Measurements from ENCODE around the gene C19orf33. TPM values are rescaled to one million over a fixed set of nuclear protein-coding genes. Genes with fewer than 3 reads are reported as not detected.

C19orf33 gene
- 584 to 802 TPM (median 695 TPM) in 5 replicates for total RNA-seq (2022; extraction: Qiagen RNA extraction)

DNA sequence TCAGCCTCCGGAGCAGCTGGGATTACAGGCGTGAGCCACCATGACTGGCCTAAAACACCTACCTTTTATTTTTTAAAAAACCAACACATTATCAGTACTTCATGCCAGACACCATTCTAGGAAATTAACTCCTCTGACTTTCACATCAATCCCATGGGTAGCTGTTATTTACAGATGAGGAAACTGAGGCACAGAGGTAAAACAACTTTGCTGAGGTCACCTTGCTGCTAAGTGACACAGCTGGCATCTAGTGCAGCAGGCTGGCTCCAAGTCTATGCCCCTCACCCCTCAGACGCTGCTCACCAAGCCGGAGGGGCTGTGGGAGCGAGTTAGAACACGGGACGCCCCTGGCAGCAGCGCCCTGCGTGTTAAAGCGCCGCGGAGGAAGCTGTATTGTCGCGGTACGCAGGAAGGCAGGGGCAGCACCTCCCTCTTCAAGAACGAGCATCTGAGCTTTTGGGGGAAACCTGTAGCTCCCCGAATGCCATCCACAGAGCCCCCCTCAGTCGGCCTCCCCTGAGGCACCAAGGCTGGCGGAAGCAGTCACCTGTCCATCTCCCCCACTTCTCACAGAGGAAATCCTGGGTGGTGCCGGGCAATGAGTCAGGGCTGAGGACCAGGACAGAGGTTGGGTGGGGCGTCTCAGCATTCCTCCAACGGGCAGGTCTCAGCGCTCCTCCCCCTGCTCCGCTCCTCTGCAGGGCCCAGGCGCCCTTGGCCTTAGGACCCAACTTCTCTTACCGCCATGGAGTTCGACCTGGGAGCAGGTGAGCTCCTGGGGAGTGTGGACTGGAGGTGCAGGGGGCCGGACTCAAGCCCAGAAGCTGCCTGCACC is at the start of gene C19orf33:
TSS of gene C19orf33 (plus strand) at position 735 of the 835 bp plus-strand sequence. CDS start at position 746, 11 bp downstream.

DNA sequence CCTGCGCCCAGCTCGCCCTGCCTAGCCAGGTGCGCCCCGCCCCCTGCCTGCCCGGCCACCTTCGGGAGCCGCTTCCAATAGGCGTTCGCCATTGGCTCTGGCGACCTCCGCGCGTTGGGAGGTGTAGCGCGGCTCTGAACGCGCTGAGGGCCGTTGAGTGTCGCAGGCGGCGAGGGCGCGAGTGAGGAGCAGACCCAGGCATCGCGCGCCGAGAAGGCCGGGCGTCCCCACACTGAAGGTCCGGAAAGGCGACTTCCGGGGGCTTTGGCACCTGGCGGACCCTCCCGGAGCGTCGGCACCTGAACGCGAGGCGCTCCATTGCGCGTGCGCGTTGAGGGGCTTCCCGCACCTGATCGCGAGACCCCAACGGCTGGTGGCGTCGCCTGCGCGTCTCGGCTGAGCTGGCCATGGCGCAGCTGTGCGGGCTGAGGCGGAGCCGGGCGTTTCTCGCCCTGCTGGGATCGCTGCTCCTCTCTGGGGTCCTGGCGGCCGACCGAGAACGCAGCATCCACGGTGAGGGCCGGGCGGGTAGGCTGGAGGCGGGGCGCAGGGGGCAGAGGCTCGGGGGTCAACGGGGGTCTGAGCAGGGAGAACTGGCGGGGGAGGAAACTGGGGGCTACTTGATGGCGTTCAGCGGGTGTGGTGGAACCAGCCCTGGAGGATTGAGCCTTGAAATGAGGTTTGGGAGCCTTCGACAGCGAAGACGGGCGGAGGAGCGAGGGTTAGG is 39.4 kb upstream of the C19orf33 start, which contains the start of gene SPINT2:
TSS of gene SPINT2 (plus strand) at position 88 of the 727 bp plus-strand sequence. CDS start at position 408, 320 bp downstream.

DNA sequence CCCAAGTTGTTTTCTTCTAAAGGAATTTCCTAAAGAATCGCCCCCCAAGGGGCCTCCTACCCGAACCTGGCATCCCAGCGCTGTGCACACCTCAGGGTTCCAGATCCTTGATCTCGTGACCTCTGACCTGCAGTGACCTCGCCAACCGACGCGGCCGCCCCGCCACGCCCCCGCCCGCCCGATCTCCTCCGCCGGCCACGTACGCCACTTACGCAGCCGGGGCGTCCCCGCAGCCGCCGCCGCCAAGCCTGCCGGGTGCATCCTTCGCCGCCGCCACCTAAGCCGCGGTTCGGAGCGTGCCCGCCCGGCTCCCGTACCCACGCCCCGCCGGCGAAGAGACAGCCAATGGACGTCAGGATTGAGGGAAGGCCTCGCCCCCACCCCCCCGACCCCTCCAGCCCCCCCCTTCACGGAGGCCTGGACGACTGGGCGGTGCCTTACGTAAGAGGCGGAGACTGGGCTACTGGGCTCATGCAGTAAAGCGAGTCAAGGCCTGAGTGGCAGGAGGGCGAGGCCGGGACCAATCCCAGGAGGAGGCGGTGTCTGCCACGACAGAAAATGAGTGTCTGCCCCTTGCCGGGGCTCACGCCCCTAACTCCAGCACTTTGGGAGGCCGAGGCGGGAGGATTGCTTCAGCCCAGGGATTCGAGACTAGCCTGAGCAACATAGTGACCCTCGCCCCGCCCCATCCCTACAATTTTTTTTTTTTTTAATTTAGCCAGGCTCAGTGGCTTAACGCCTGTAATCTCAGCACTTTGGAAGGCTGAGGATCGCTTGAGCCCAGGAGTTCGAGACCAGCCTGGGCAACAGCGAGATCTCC is 11.8 kb downstream of the C19orf33 start, which contains the start of gene YIF1B:
TSS of gene YIF1B (minus strand) at position 291 of the 820 bp plus-strand sequence. CDS start at position 261, 30 bp downstream.

DNA sequence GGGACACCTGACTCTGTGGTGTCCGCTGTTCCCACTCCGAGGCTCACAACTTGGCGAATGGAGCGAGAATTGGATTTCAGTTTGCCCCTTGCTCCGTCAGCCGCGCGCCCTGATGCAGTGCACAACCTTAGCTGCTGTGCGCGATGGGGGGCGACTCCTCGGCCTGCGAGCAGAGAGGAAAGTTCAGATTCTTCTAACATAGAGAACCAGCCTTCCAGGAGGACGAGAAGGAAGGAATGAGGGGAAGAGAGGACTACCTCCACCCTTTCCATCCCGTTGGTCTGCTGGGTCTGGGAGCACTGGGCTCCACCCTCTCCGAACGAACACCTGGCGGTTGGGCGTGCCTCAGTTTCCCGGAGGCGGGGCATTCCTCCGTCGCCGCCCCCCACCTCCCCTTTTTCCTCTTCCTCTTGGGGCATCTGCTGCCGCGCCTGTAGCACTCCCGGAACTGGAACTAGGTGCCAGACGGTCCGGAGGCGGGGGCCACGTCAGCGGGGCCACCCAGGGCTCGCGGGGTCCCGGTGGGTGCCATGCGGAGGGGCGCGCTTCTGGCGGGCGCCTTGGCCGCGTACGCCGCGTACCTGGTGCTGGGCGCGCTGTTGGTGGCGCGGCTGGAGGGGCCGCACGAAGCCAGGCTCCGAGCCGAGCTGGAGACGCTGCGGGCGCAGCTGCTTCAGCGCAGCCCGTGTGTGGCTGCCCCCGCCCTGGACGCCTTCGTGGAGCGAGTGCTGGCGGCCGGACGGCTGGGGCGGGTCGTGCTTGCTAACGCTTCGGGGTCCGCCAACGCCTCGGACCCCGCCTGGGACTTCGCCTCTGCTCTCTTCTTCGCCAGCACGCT is 15.6 kb downstream of the C19orf33 start, which contains the start of gene KCNK6:
TSS of gene KCNK6 (plus strand) at position 425 of the 838 bp plus-strand sequence. CDS start at position 531, 106 bp downstream.

Other genes starting within 250 kb of the C19orf33 start
- 4.3 to 5.4 TPM (median 4.4 TPM) in 5 replicates for gene DPF1, start 80.0 kb upstream of the C19orf33 start, total RNA-seq (2022; extraction: Qiagen RNA extraction)
- 68.5 to 97.3 TPM (median 92.1 TPM) in 5 replicates for gene PPP1R14A, start 47.9 kb upstream of the C19orf33 start, total RNA-seq (2022; extraction: Qiagen RNA extraction)
- 232 to 335 TPM (median 321 TPM) in 5 replicates for gene SPINT2, start 39.7 kb upstream of the C19orf33 start, total RNA-seq (2022; extraction: Qiagen RNA extraction)
- gene YIF1B, start 11.7 kb downstream of the C19orf33 start, total RNA-seq (2022; extraction: Qiagen RNA extraction): 98.9 to 139 TPM (median 135 TPM) in 5 replicates
- gene KCNK6, start 15.6 kb downstream of the C19orf33 start, total RNA-seq (2022; extraction: Qiagen RNA extraction): 4.0 to 5.0 TPM (median 4.8 TPM) in 5 replicates
- 0.29 to 1.2 TPM (median 1.0 TPM) in 5 replicates for gene CATSPERG, start 31.6 kb downstream of the C19orf33 start, total RNA-seq (2022; extraction: Qiagen RNA extraction)
- gene PSMD8, start 70.3 kb downstream of the C19orf33 start, total RNA-seq (2022; extraction: Qiagen RNA extraction): 460 to 520 TPM (median 485 TPM) in 5 replicates
- gene GGN, start 83.8 kb downstream of the C19orf33 start, total RNA-seq (2022; extraction: Qiagen RNA extraction): 0.14 to 0.65 TPM (median 0.49 TPM) in 5 replicates
- gene SPRED3, start 84.4 kb downstream of the C19orf33 start, total RNA-seq (2022; extraction: Qiagen RNA extraction): 1.9 to 2.8 TPM (median 2.2 TPM) in 5 replicates
- gene FAM98C, start 98.8 kb downstream of the C19orf33 start, total RNA-seq (2022; extraction: Qiagen RNA extraction): 16.4 to 27.4 TPM (median 27.1 TPM) in 5 replicates
- gene RASGRP4, start 122.0 kb downstream of the C19orf33 start, total RNA-seq (2022; extraction: Qiagen RNA extraction): 0.03 to 0.09 TPM (median 0.07 TPM) in 5 replicates
- gene RYR1, start 129.4 kb downstream of the C19orf33 start, total RNA-seq (2022; extraction: Qiagen RNA extraction): 4.9 to 6.4 TPM (median 6.1 TPM) in 5 replicates